Measurements from ENCODE around the gene KSR1.
"Not testable (repeated sequence)": the region's sequence is repeated elsewhere in the genome, so short reads cannot be mapped to it uniquely, and the experiment has no call there.

KSR1 gene

GRCh38 chr17:27455914-27456680 lies at the start of gene KSR1:
KSR1 (plus strand) TSS chr17:27456448; CDS start chr17:27456644, 196 bp downstream.
- Histone ChIP-seq H3K4me3 (ENCODE audit: low read length) (peak within 1 kb of the TSS; percentile 79), H3K4me1 (ENCODE audit: insufficient read depth, low read length) (peaks cover 29% of the 10 kb centered on the region), H3K27ac (ENCODE audit: low read length) (no peak within 1 kb of the TSS), H3K36me3 (ENCODE audit: insufficient read depth, low read depth, low read length) (no peaks in the 10 kb centered on the region), H3K27me3 (ENCODE audit: insufficient read depth, low read length) (peaks cover 29% of the 10 kb centered on the region), H3K9me3 (ENCODE audit: insufficient read depth, low read depth, low read length) (no peaks in the 10 kb centered on the region), H3K9ac (ENCODE audit: low read depth, low read length) (peak within 1 kb of the TSS; percentile 58)

- Histone ChIP-seq H3K4me1 (ENCODE audit: insufficient read depth, low read length) (peaks cover 6% of the 10 kb centered on the region; the same call in 1 of the 2 replicates), H3K4me3 (ENCODE audit: low read length) (no peak overlapping the region), H3K36me3 (ENCODE audit: insufficient read depth, low read depth, low read length) (no peaks in the 10 kb centered on the region), H3K27ac (ENCODE audit: low read length) (no peak overlapping the region), H3K27me3 (ENCODE audit: insufficient read depth, low read length) (no peaks in the 10 kb centered on the region; the same call in 1 of the 2 replicates), H3K9ac (ENCODE audit: low read depth, low read length) (no peak overlapping the region), H3K9me3 (ENCODE audit: insufficient read depth, low read depth, low read length) (no peaks in the 10 kb centered on the region)
Observed at GRCh38 chr17:27407916-27408864, 48.1 kb upstream of the KSR1 start.

GRCh38 chr17:27408891-27409290 lies 47.4 kb upstream of the KSR1 start:
- Histone ChIP-seq H3K9ac (ENCODE audit: low read depth, low read length) (no peak overlapping the region), H3K4me3 (ENCODE audit: low read length) (no peak overlapping the region), H3K4me1 (ENCODE audit: insufficient read depth, low read length) (0 out of 2 replicates have a peak, but pooled peaks cover 1% of the 10 kb centered on the region), H3K27me3 (ENCODE audit: insufficient read depth, low read length) (no peaks in the 10 kb centered on the region; the same call in 1 of the 2 replicates), H3K36me3 (ENCODE audit: insufficient read depth, low read depth, low read length) (no peaks in the 10 kb centered on the region), H3K27ac (ENCODE audit: low read length) (no peak overlapping the region), H3K9me3 (ENCODE audit: insufficient read depth, low read depth, low read length) (no peaks in the 10 kb centered on the region)

GRCh38 chr17:27412158-27412557 lies 44.1 kb upstream of the KSR1 start:
- not testable (repeated sequence) for H3K4me3 ChIP-seq (ENCODE audit: low read length); H3K27ac ChIP-seq (ENCODE audit: low read length); H3K27me3 ChIP-seq (ENCODE audit: insufficient read depth, low read length); H3K9ac ChIP-seq (ENCODE audit: low read depth, low read length); H3K36me3 ChIP-seq (ENCODE audit: insufficient read depth, low read depth, low read length); H3K9me3 ChIP-seq (ENCODE audit: insufficient read depth, low read depth, low read length); H3K4me1 ChIP-seq (ENCODE audit: insufficient read depth, low read length)

- Histone ChIP-seq H3K27me3 (ENCODE audit: insufficient read depth, low read length) (no peaks in the 10 kb centered on the region), H3K9ac (ENCODE audit: low read depth, low read length) (no peak overlapping the region), H3K36me3 (ENCODE audit: insufficient read depth, low read depth, low read length) (no peaks in the 10 kb centered on the region), H3K9me3 (ENCODE audit: insufficient read depth, low read depth, low read length) (no peaks in the 10 kb centered on the region), H3K4me1 (ENCODE audit: insufficient read depth, low read length) (no peaks in the 10 kb centered on the region), H3K4me3 (ENCODE audit: low read length) (no peak overlapping the region), H3K27ac (ENCODE audit: low read length) (no peak overlapping the region)
Observed at GRCh38 chr17:27413315-27413714, 42.9 kb upstream of the KSR1 start.

- Histone ChIP-seq H3K9me3 (ENCODE audit: insufficient read depth, low read depth, low read length) (no peaks in the 10 kb centered on the region), H3K9ac (ENCODE audit: low read depth, low read length) (no peak overlapping the region), H3K4me3 (ENCODE audit: low read length) (no peak overlapping the region), H3K27ac (ENCODE audit: low read length) (no peak overlapping the region), H3K36me3 (ENCODE audit: insufficient read depth, low read depth, low read length) (no peaks in the 10 kb centered on the region), H3K27me3 (ENCODE audit: insufficient read depth, low read length) (no peaks in the 10 kb centered on the region), H3K4me1 (ENCODE audit: insufficient read depth, low read length) (no peaks in the 10 kb centered on the region)
Observed at GRCh38 chr17:27413792-27414191, 42.5 kb upstream of the KSR1 start.

- no peaks in the 10 kb centered on the region for H3K27me3 ChIP-seq (ENCODE audit: insufficient read depth, low read length)
- no peak overlapping the region for H3K27ac ChIP-seq (ENCODE audit: low read length)
- no peak overlapping the region for H3K4me3 ChIP-seq (ENCODE audit: low read length)
- no peaks in the 10 kb centered on the region for H3K36me3 ChIP-seq (ENCODE audit: insufficient read depth, low read depth, low read length)
- no peaks in the 10 kb centered on the region for H3K4me1 ChIP-seq (ENCODE audit: insufficient read depth, low read length)
- no peak overlapping the region for H3K9ac ChIP-seq (ENCODE audit: low read depth, low read length)
- H3K9me3 ChIP-seq (ENCODE audit: insufficient read depth, low read depth, low read length): no peaks in the 10 kb centered on the region
Observed at GRCh38 chr17:27414271-27414670, 42.0 kb upstream of the KSR1 start.

GRCh38 chr17:27414694-27415093 lies 41.6 kb upstream of the KSR1 start:
- Histone ChIP-seq H3K27me3 (ENCODE audit: insufficient read depth, low read length) (no peaks in the 10 kb centered on the region), H3K4me3 (ENCODE audit: low read length) (no peak overlapping the region), H3K9ac (ENCODE audit: low read depth, low read length) (no peak overlapping the region), H3K36me3 (ENCODE audit: insufficient read depth, low read depth, low read length) (no peaks in the 10 kb centered on the region), H3K9me3 (ENCODE audit: insufficient read depth, low read depth, low read length) (no peaks in the 10 kb centered on the region), H3K27ac (ENCODE audit: low read length) (no peak overlapping the region), H3K4me1 (ENCODE audit: insufficient read depth, low read length) (no peaks in the 10 kb centered on the region)

GRCh38 chr17:27415120-27415795 lies 41.0 kb upstream of the KSR1 start:
- Histone ChIP-seq H3K36me3 (ENCODE audit: insufficient read depth, low read depth, low read length) (no peaks in the 10 kb centered on the region), H3K4me3 (ENCODE audit: low read length) (no peak overlapping the region), H3K9ac (ENCODE audit: low read depth, low read length) (no peak overlapping the region), H3K4me1 (ENCODE audit: insufficient read depth, low read length) (no peaks in the 10 kb centered on the region), H3K9me3 (ENCODE audit: insufficient read depth, low read depth, low read length) (no peaks in the 10 kb centered on the region), H3K27me3 (ENCODE audit: insufficient read depth, low read length) (no peaks in the 10 kb centered on the region), H3K27ac (ENCODE audit: low read length) (no peak overlapping the region)

- no peak overlapping the region for H3K4me3 ChIP-seq (ENCODE audit: low read length)
- H3K27me3 ChIP-seq (ENCODE audit: insufficient read depth, low read length): no peaks in the 10 kb centered on the region
Observed at GRCh38 chr17:27417596-27418365, 38.5 kb upstream of the KSR1 start.

GRCh38 chr17:27418366-27418615 lies 38.0 kb upstream of the KSR1 start:
- Histone ChIP-seq H3K36me3 (ENCODE audit: insufficient read depth, low read depth, low read length) (no peaks in the 10 kb centered on the region), H3K4me1 (ENCODE audit: insufficient read depth, low read length) (no peaks in the 10 kb centered on the region), H3K9ac (ENCODE audit: low read depth, low read length) (no peak overlapping the region), H3K27me3 (ENCODE audit: insufficient read depth, low read length) (no peaks in the 10 kb centered on the region), H3K4me3 (ENCODE audit: low read length) (no peak overlapping the region), H3K27ac (ENCODE audit: low read length) (no peak overlapping the region), H3K9me3 (ENCODE audit: insufficient read depth, low read depth, low read length) (no peaks in the 10 kb centered on the region)

More at GRCh38 chr17:27417596-27418365, 38.5 kb upstream of the KSR1 start:
- Histone ChIP-seq H3K9me3 (ENCODE audit: insufficient read depth, low read depth, low read length) (no peaks in the 10 kb centered on the region), H3K4me1 (ENCODE audit: insufficient read depth, low read length) (no peaks in the 10 kb centered on the region), H3K9ac (ENCODE audit: low read depth, low read length) (no peak overlapping the region), H3K36me3 (ENCODE audit: insufficient read depth, low read depth, low read length) (no peaks in the 10 kb centered on the region), H3K27ac (ENCODE audit: low read length) (no peak overlapping the region)

All from iPS-20b (cell line).